Measurements from ENCODE around the gene GPR137.

DNA sequence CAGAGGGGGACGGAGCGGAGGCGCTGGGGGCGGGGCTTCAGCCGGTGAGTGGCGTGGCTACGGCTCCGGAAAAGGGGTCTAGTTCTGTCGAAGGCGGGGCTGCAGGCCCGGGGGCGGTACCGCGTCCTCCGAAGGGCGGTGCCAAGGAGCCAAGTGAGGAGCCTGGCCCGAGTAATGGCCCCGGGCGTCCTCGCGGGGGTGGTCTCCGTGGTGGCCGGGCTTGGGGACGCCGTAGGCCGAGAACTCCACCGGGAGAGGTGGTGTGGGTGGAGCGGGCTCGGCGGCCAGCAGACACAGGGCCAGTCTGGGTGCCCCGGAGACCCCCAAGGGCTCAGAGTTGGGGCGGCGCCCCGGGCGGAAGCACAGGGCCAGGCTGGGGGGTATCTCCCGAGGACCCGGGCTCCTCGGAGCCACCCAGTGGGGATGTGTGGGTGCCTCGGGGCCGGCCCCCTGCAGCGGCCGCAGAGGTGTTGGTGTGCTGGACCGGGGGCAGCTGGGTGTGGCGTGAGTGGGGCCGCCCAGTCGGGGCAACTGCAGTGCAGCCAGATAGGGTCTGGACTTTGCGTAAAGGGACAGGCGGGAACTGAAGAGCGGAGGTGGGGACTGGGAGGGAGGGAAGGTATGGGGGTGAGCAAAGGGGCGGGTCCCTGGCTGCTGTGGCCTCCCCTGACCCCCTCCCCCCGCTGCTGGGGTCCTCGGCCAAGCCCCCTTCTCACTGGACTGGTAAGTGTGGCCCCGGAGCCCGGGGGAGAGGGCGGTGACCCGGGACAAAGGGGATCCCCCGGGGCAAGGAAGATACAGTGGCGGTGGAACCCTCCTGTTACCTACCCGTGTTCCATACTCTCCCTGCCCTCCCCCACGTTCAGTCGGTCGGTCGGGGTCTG is 43.9 kb upstream of the GPR137 start:
- TF ChIP-seq, protein P1, sequence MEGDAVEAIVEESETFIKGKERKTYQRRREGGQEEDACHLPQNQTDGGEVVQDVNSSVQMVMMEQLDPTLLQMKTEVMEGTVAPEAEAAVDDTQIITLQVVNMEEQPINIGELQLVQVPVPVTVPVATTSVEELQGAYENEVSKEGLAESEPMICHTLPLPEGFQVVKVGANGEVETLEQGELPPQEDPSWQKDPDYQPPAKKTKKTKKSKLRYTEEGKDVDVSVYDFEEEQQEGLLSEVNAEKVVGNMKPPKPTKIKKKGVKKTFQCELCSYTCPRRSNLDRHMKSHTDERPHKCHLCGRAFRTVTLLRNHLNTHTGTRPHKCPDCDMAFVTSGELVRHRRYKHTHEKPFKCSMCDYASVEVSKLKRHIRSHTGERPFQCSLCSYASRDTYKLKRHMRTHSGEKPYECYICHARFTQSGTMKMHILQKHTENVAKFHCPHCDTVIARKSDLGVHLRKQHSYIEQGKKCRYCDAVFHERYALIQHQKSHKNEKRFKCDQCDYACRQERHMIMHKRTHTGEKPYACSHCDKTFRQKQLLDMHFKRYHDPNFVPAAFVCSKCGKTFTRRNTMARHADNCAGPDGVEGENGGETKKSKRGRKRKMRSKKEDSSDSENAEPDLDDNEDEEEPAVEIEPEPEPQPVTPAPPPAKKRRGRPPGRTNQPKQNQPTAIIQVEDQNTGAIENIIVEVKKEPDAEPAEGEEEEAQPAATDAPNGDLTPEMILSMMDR (IDR thresholded peaks at IDR 0.05), result no peak
- TF ChIP-seq BHLHE40 (IDR thresholded peaks at IDR 0.05; ENCODE audit: low read depth, low read length) (no peak), CHD4 (IDR thresholded peaks at IDR 0.05; ENCODE audit: borderline replicate concordance) (no peak), MAFK (IDR thresholded peaks at IDR 0.05; ENCODE audit: partially characterized antibody) (no peak), POLR2A (IDR thresholded peaks at IDR 0.05; ENCODE audit: low read length) (peak; percentile 49), REST (IDR thresholded peaks at IDR 0.05) (no peak), POLR2AphosphoS2 (conservative IDR thresholded peaks at IDR 0.05; ENCODE audit: low read length) (no peak; the same call in 1 of the 2 replicates), ZFP36 (IDR thresholded peaks at IDR 0.05; ENCODE audit: borderline replicate concordance, partially characterized antibody) (no peak), CEBPB (IDR thresholded peaks at IDR 0.05) (no peak), HOXB13 (CRISPR knock-in tag; IDR thresholded peaks at IDR 0.05; ENCODE audit: low read depth) (no peak)
- TF ChIP-seq, protein P2, sequence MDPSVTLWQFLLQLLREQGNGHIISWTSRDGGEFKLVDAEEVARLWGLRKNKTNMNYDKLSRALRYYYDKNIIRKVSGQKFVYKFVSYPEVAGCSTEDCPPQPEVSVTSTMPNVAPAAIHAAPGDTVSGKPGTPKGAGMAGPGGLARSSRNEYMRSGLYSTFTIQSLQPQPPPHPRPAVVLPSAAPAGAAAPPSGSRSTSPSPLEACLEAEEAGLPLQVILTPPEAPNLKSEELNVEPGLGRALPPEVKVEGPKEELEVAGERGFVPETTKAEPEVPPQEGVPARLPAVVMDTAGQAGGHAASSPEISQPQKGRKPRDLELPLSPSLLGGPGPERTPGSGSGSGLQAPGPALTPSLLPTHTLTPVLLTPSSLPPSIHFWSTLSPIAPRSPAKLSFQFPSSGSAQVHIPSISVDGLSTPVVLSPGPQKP (IDR thresholded peaks at IDR 0.05; ENCODE audit: low read depth, low read length), result no peak

All from A549 (cell line).